B cell (primary cell): ENCODE measurements around the gene MYO5C. TPM values are rescaled to one million over a fixed set of nuclear protein-coding genes. Genes with fewer than 3 reads are reported as not detected.
A peak's percentile ranks its signal among the peaks of the same experiment; 100 is the strongest.

Experiments
- ATAC-seq: fragments of 200-7000 bp; cut with Tn5 transposase; one replicate; pipeline ENCODE4 v1.10.0; 2021; ENCODE audit warnings: low read depth, mild to moderate bottlenecking, moderate number of reproducible peaks, moderate library complexity
- CTCF ChIA-PET: fragments of 350-600 bp; sonication (Branson Sonifier 250); formaldehyde crosslinking; loops from one replicate; lab custom pipeline; 2021; ENCODE audit warnings: antibody characterized with exemption, inconsistent platforms; lab: Charles Lee
- POLR2A ChIA-PET: fragments of 350-600 bp; sonication (Branson Sonifier 250); formaldehyde crosslinking; loops from one replicate; lab custom pipeline; 2021; ENCODE audit warnings: antibody characterized with exemption; lab: Charles Lee
- DNase-seq: peaks from one replicate; pipeline ENCODE4 v3.0.0; 2013
- H2AFZ ChIP-seq: 2 replicates; pipeline ENCODE4 v1.6.1; 2012; ENCODE audit warnings: mild to moderate bottlenecking, low read depth, low read length; ENCODE audit not compliant: insufficient read depth, poor library complexity, severe bottlenecking
- H3K27ac ChIP-seq, 2 donors: 1 replicate in 1 of 2; 2 replicates in 1 of 2; pipeline ENCODE4 v1.5.1; 2012 to 2013; ENCODE audit warnings: low read length in 2 of 2, mild to moderate bottlenecking in 2 of 2, moderate library complexity in 1 of 2
- H3K27me3 ChIP-seq, 4 experiments: fragments of 200-600 bp in 1 of 4; sonication (generic) in 1 of 4; replicated peaks in 1 of 4; 1 replicate in 2 of 4; 2 replicates in 2 of 4; pipeline versions ENCODE4 v1.6.1 to v1.7.0; 2013 to 2016; ENCODE audit warnings: low read length in 3 of 4, mild to moderate bottlenecking in 2 of 4, mixed read lengths in 1 of 4, moderate library complexity in 1 of 4; ENCODE audit not compliant: insufficient read depth in 4 of 4, control insufficient read depth in 3 of 4; ENCODE audit errors: control extremely low read depth in 1 of 4
- H3K36me3 ChIP-seq, 2 experiments: replicated peaks in 1 of 2; 1 replicate in 1 of 2; 2 replicates in 1 of 2; pipeline versions ENCODE4 v1.6.1 to v1.7.1; 2013; ENCODE audit warnings: low read length in 1 of 2; ENCODE audit not compliant: insufficient read depth in 2 of 2, control insufficient read depth in 1 of 2; ENCODE audit errors: control extremely low read depth in 1 of 2, extremely low read depth in 1 of 2
- H3K4me1 ChIP-seq, 2 donors: fragments of 200-600 bp in 1 of 2; sonication (generic) in 1 of 2; 1 replicate in 1 of 2; 2 replicates in 1 of 2; pipeline versions ENCODE4 v1.5.1 to v1.6.1; 2013 to 2017; ENCODE audit warnings: low read length in 2 of 2; ENCODE audit not compliant: control insufficient read depth in 2 of 2, insufficient read depth in 2 of 2
- H3K4me2 ChIP-seq: replicated peaks from 2 replicates; pipeline ENCODE3; 2012; ENCODE audit warnings: mild to moderate bottlenecking, low read depth, low read length; ENCODE audit not compliant: poor library complexity, severe bottlenecking
- H3K4me3 ChIP-seq, 5 experiments: fragments of 200-600 bp in 1 of 5; sonication (generic) in 1 of 5; 1 replicate in 3 of 5; 2 replicates in 2 of 5; pipeline versions ENCODE4 v1.5.1 to v1.7.0; 2011 to 2016; ENCODE audit warnings: low read length in 4 of 5, mild to moderate bottlenecking in 4 of 5, low read depth in 2 of 5, control low read depth in 1 of 5, moderate library complexity in 1 of 5; ENCODE audit not compliant: insufficient read depth in 1 of 5; ENCODE audit errors: control extremely low read depth in 1 of 5, extremely low read depth in 1 of 5
- H3K79me2 ChIP-seq: fragments of 200-600 bp; sonication (generic); one replicate; pipeline ENCODE4 v1.6.0; 2016; ENCODE audit warnings: low read length; ENCODE audit not compliant: control insufficient read depth, insufficient read depth
- H3K9ac ChIP-seq: fragments of 200-600 bp; sonication (generic); 2 replicates; pipeline ENCODE4 v1.6.1; 2017; ENCODE audit warnings: mild to moderate bottlenecking, low read length, moderate library complexity
- H3K9me3 ChIP-seq, 3 donors: one replicate each; pipeline versions ENCODE4 v1.6.1 to v1.7.1; 2013; ENCODE audit warnings: low read length in 2 of 3; ENCODE audit not compliant: control insufficient read depth in 2 of 3, insufficient read depth in 1 of 3; ENCODE audit errors: control extremely low read depth in 1 of 3
- H4K20me1 ChIP-seq: 2 replicates; pipeline ENCODE4 v1.6.0; 2012; ENCODE audit warnings: mild to moderate bottlenecking, low read length; ENCODE audit not compliant: insufficient read depth, control insufficient read depth, poor library complexity, severe bottlenecking
- H3K27ac Mint-ChIP-seq: one replicate; pipeline ENCODE4 v1.8.0; 2021; ENCODE audit warnings: mixed read lengths
- H3K27me3 Mint-ChIP-seq: one replicate; pipeline ENCODE4 v1.8.0; 2021; ENCODE audit warnings: mixed read lengths
- H3K4me1 Mint-ChIP-seq: one replicate; pipeline ENCODE4 v1.8.0; 2021; ENCODE audit warnings: mixed read lengths
- H3K4me3 Mint-ChIP-seq: one replicate; pipeline ENCODE4 v1.8.0; 2021; ENCODE audit warnings: mixed read lengths
- H3K9me3 Mint-ChIP-seq: one replicate; pipeline ENCODE4 v1.8.0; 2022; ENCODE audit warnings: mixed read lengths; ENCODE audit not compliant: insufficient read depth
- EZH2 ChIP-seq: IDR thresholded peaks from 2 replicates; pipeline ENCODE4 v1.6.1; 2012; ENCODE audit warnings: borderline replicate concordance, low read depth, mild to moderate bottlenecking, moderate library complexity, low read length; ENCODE audit not compliant: insufficient read depth, poor library complexity, severe bottlenecking
- WGBS: methylation state at CpG from one replicate; pipeline ENCODE4 v1.1.5; 2013; ENCODE audit warnings: missing lambda C conversion rate; ENCODE audit not compliant: insufficient coverage; 5-methylcytosine and 5-hydroxymethylcytosine counted together
- intact Hi-C: fragments of 100-400 bp; cut with micrococcal nuclease; formaldehyde crosslinking; loops from one replicate; pipeline ENCODE4 v1.10.0; 2022
- polyA plus RNA-seq: library from polyadenylated mRNA; depleted of rRNA; stranded (reverse); fragments of >200 nt; gene quantifications from 2 replicates; pipeline ENCODE4 v1.2.3, GENCODE V29; 2012
- total RNA-seq, 2 donors: library from RNA; stranded (reverse); fragments of 120-200 nt in 1 of 2; gene quantifications; 1 replicate in 1 of 2; 2 replicates in 1 of 2; pipeline versions ENCODE4 v1.2.3 to v1.2.4, GENCODE V29; 2013 to 2022
- TF ChIP-seq, protein P1 (sequence below): fragments of 200-600 bp; IDR thresholded peaks from one replicate; pipeline ENCODE4 v1.8.0; 2022; ENCODE audit warnings: antibody characterized with exemption, mild to moderate bottlenecking

Gene MYO5C
- total and polyA plus RNA-seq, 2 donors (not counting 1 experiment from before 2014, with no cell fraction given): 0.54 to 4.5 TPM

GRCh38 chr15:52217186-52217585, 78.4 kb downstream of the MYO5C start:
- DNase-seq (peak; percentile 52), ATAC-seq (peak; percentile 58)
- intact Hi-C loops: no loop called here
- no peak overlapping the region for H3K4me2 ChIP-seq
- ChIA-PET CTCF (interaction anchor here (0.6 to 5.5 kb wide), 21 partner anchors 9 to 517 kb away, joined by 3 to 94 read pairs (median 5); no protein-coding TSS in a partner anchor), POLR2A (interaction anchor here (0.6 kb wide), 2 partner anchors 10 to 16 kb away, joined by 3 to 4 read pairs; no protein-coding TSS in a partner anchor)
- peaks cover 13% of the 10 kb centered on the region for H3K79me2 ChIP-seq
- H3K9me3 ChIP-seq: no peaks in the 10 kb centered on the region
- no peak overlapping the region for H3K9ac ChIP-seq
- H2AFZ ChIP-seq: no peak overlapping the region
- H3K27me3 ChIP-seq: no peaks in the 10 kb centered on the region
- Mint-ChIP-seq H3K27ac (peak overlapping the region; percentile 47), H3K4me3 (no peak overlapping the region), H3K27me3 (no peaks in the 10 kb centered on the region), H3K9me3 (no peaks in the 10 kb centered on the region), H3K4me1 (peaks cover 32% of the 10 kb centered on the region)
- 89% methylated on average over 10 of the region's 10 CpGs for WGBS
- H3K27ac ChIP-seq: no peak overlapping the region
- no peaks in the 10 kb centered on the region for H3K36me3 ChIP-seq
- TF ChIP-seq EZH2: no peak
- TF ChIP-seq, protein P1, sequence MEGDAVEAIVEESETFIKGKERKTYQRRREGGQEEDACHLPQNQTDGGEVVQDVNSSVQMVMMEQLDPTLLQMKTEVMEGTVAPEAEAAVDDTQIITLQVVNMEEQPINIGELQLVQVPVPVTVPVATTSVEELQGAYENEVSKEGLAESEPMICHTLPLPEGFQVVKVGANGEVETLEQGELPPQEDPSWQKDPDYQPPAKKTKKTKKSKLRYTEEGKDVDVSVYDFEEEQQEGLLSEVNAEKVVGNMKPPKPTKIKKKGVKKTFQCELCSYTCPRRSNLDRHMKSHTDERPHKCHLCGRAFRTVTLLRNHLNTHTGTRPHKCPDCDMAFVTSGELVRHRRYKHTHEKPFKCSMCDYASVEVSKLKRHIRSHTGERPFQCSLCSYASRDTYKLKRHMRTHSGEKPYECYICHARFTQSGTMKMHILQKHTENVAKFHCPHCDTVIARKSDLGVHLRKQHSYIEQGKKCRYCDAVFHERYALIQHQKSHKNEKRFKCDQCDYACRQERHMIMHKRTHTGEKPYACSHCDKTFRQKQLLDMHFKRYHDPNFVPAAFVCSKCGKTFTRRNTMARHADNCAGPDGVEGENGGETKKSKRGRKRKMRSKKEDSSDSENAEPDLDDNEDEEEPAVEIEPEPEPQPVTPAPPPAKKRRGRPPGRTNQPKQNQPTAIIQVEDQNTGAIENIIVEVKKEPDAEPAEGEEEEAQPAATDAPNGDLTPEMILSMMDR: peak; percentile 45
- H3K4me3 ChIP-seq: no peak overlapping the region
- H4K20me1 ChIP-seq: no peaks in the 10 kb centered on the region
- H3K4me1 ChIP-seq: peaks cover 19 to 21% of the 10 kb centered on the region in 2 donors

DNA sequence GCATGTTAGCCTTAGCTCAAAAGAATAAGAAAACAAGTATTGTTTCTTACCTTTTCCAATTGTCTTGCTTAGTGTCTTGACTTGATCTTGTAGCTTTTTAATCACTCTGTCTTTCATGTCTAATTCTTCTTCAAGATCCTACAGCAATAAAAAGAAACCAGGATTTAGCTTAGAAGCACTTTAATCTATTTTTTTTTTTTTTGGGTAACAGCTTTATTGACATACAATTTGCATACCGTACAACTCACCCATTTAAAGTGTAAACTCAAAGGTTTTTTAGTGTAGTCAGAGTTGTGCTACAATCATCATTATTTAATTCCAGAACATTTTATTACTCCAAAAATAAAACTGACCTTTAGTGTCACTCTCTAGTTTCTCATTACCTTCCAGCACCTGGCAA, 81.1 kb downstream of the MYO5C start:
- H3K9me3 ChIP-seq: no peaks in the 10 kb centered on the region
- no peaks in the 10 kb centered on the region for H3K27me3 Mint-ChIP-seq
- ATAC-seq (no peak), DNase-seq (no peak)
- no peak for TF ChIP-seq EZH2
- no peaks in the 10 kb centered on the region for H3K27me3 ChIP-seq
- no CpG with 5 or more reads among the region's 1 CpG for WGBS
- no peak overlapping the region for H3K27ac ChIP-seq
- no peaks in the 10 kb centered on the region for H4K20me1 ChIP-seq
- CTCF ChIA-PET: interaction anchor here (0.6 to 5.5 kb wide), 10 partner anchors 9 to 1851 kb away, joined by 3 to 94 read pairs (median 4); no protein-coding TSS in a partner anchor
- intact Hi-C loops: no loop called here
- H3K4me1 Mint-ChIP-seq: peaks cover 14% of the 10 kb centered on the region
- POLR2A ChIA-PET: interaction anchor here (1.6 to 1.9 kb wide), 2 partner anchors 13 to 35 kb away, joined by 4 to 6 read pairs; no protein-coding TSS in a partner anchor
- H3K4me1 ChIP-seq: no peaks in the 10 kb centered on the region
- no peak overlapping the region for H3K4me2 ChIP-seq
- H3K4me3 Mint-ChIP-seq: no peak overlapping the region
- no peak overlapping the region for H3K27ac Mint-ChIP-seq
- no peaks in the 10 kb centered on the region for H3K79me2 ChIP-seq
- no peak overlapping the region for H3K4me3 ChIP-seq
- no peak overlapping the region for H2AFZ ChIP-seq
- no peaks in the 10 kb centered on the region for H3K36me3 ChIP-seq
- no peak overlapping the region for H3K9ac ChIP-seq
- no peaks in the 10 kb centered on the region for H3K9me3 Mint-ChIP-seq
